Endothelial cell of umbilical vein (primary cell): ENCODE data around the gene BCAR1. TPM values are rescaled to one million over a fixed set of nuclear protein-coding genes. Genes with fewer than 3 reads are reported as not detected.

ENCODE experiments used
- BruUV-seq: library from RNA; stranded (reverse); fragments of 400-500 nt; replicated peaks from 2 replicates; lab custom pipeline; 2021; lab: Mats Ljungman, UMichigan
- CTCF ChIA-PET: fragments of 300-600, 350-600 bp; sonication (Branson Sonifier 250); formaldehyde crosslinking; loops from one replicate; lab custom pipeline; 2021; ENCODE audit warnings: antibody characterized with exemption, inconsistent platforms; lab: Charles Lee
- POLR2A ChIA-PET: fragments of 300-600, 350-600 bp; sonication (Branson Sonifier 250); formaldehyde crosslinking; loops from one replicate; lab custom pipeline; 2021; ENCODE audit warnings: antibody characterized with exemption, inconsistent platforms; lab: Charles Lee
- DNase-seq: peaks from one replicate; pipeline ENCODE4 v3.0.0-alpha.2; 2011; ENCODE audit warnings: low read depth, low spot score
- FAIRE-seq: peaks from 2 replicates; lab custom pipeline; 2011; peaks lifted over from hg19 to GRCh38; lab: Jason Lieb, UNC
- H2AFZ ChIP-seq: 2 replicates; pipeline ENCODE4 v1.6.0; 2012; ENCODE audit warnings: low read depth, low read length, control low read depth, inconsistent platforms
- H3K27ac ChIP-seq: 2 replicates; pipeline ENCODE4 v1.5.1; 2011; ENCODE audit warnings: low read depth, mild to moderate bottlenecking, control low read depth, low read length, moderate library complexity; ENCODE audit not compliant: insufficient read depth
- H3K27me3 ChIP-seq, 2 experiments: 2 replicates each; pipeline versions ENCODE4 v1.6.0 to v1.6.1; 2011; ENCODE audit warnings: low read length in 2 of 2, mixed read lengths in 1 of 2; ENCODE audit not compliant: control insufficient read depth in 2 of 2, insufficient read depth in 2 of 2
- H3K36me3 ChIP-seq, 2 experiments: 2 replicates in 1 of 2; 3 replicates in 1 of 2; pipeline ENCODE4 v1.5.1; 2011; ENCODE audit warnings: low read length in 2 of 2, mild to moderate bottlenecking in 1 of 2, moderate library complexity in 1 of 2; ENCODE audit not compliant: control insufficient read depth in 2 of 2, insufficient read depth in 2 of 2; ENCODE audit errors: extremely low read depth in 1 of 2
- H3K4me1 ChIP-seq: 3 replicates; pipeline ENCODE4 v1.5.1; 2011; ENCODE audit warnings: mild to moderate bottlenecking, low read length; ENCODE audit not compliant: control insufficient read depth, insufficient read depth; ENCODE audit errors: extremely low read depth
- H3K4me2 ChIP-seq: 2 replicates; pipeline ENCODE4 v1.6.1; 2011; ENCODE audit warnings: low read length, control low read depth, mixed read lengths; ENCODE audit not compliant: insufficient read depth
- H3K4me3 ChIP-seq, 3 experiments: fragments of 200-600 bp in 1 of 3; sonication (generic), shearing (Covaris generic) in 1 of 3; replicated peaks in 1 of 3; 2 replicates each; pipeline ENCODE4 v1.5.1; 2011 to 2016; ENCODE audit warnings: control low read depth in 3 of 3, low read length in 3 of 3, mild to moderate bottlenecking in 2 of 3, inconsistent platforms in 1 of 3, low read depth in 1 of 3, moderate library complexity in 1 of 3; ENCODE audit not compliant: insufficient read depth in 1 of 3
- H3K79me2 ChIP-seq: 2 replicates; pipeline ENCODE4 v1.6.0; 2012; ENCODE audit warnings: low read length, inconsistent platforms; ENCODE audit not compliant: control insufficient read depth, insufficient read depth
- H3K9ac ChIP-seq: replicated peaks from 2 replicates; pipeline ENCODE3; 2011; ENCODE audit warnings: low read length, control low read depth; ENCODE audit not compliant: insufficient read depth; ENCODE audit errors: extremely low read depth
- H3K9me1 ChIP-seq: replicated peaks from 3 replicates; pipeline ENCODE4 v1.6.0; 2011; ENCODE audit warnings: mild to moderate bottlenecking, low read length; ENCODE audit not compliant: control insufficient read depth, insufficient read depth; ENCODE audit errors: extremely low read depth
- H3K9me3 ChIP-seq: replicated peaks from 2 replicates; pipeline ENCODE4 v1.5.1; 2012; ENCODE audit warnings: low read length, inconsistent platforms; ENCODE audit not compliant: control insufficient read depth, insufficient read depth
- H4K20me1 ChIP-seq: replicated peaks from 2 replicates; pipeline ENCODE3; 2011; ENCODE audit warnings: mild to moderate bottlenecking, low read length; ENCODE audit not compliant: control insufficient read depth, insufficient read depth; ENCODE audit errors: extremely low read depth
- EZH2 ChIP-seq: IDR thresholded peaks from 2 replicates; pipeline ENCODE4 v1.6.1; 2012; ENCODE audit warnings: borderline replicate concordance, low read depth, mild to moderate bottlenecking, moderate library complexity, low read length, inconsistent platforms; ENCODE audit not compliant: severe bottlenecking
- FOS ChIP-seq: IDR thresholded peaks from 2 replicates; pipeline ENCODE4 v1.6.1; 2011; ENCODE audit warnings: mild to moderate bottlenecking, low read length, moderate library complexity, borderline replicate concordance; ENCODE audit not compliant: insufficient read depth
- GATA2 ChIP-seq: IDR thresholded peaks from 2 replicates; pipeline ENCODE4 v1.7.0; 2011; ENCODE audit warnings: low read depth, mild to moderate bottlenecking, moderate library complexity, mixed read lengths, low read length; ENCODE audit not compliant: insufficient read length, insufficient read depth
- JUN ChIP-seq: IDR thresholded peaks from 2 replicates; pipeline ENCODE4 v1.6.1; 2011; ENCODE audit warnings: borderline replicate concordance, low read depth; ENCODE audit not compliant: insufficient read length, insufficient read depth
- MYC ChIP-seq: IDR thresholded peaks from one replicate; pipeline ENCODE4 v1.6.1; 2011; ENCODE audit warnings: mild to moderate bottlenecking, low read depth, low read length
- POLR2A ChIP-seq: IDR thresholded peaks from 2 replicates; pipeline ENCODE4 v1.6.1; 2012; ENCODE audit warnings: low read depth, mild to moderate bottlenecking, control low read depth, low read length
- POLR2AphosphoS5 ChIP-seq: IDR thresholded peaks from 2 replicates; pipeline ENCODE4 v1.6.1; 2012; ENCODE audit warnings: low read depth, mild to moderate bottlenecking, control low read depth, low read length, moderate library complexity; ENCODE audit not compliant: insufficient read depth
- dilution Hi-C: fragments of 300-500 bp; cut with MboI; formaldehyde crosslinking; loops from one replicate; pipeline ENCODE4 v1.15.0; 2019; ENCODE audit warnings: low sequenced_read_pairs; ENCODE audit not compliant: extremely low pct_ligation_motif_present
- intact Hi-C: fragments of 100-400 bp; cut with micrococcal nuclease; formaldehyde crosslinking; loops from one replicate; pipeline ENCODE4 v1.10.0; 2022
- polyA plus RNA-seq, 4 experiments: library from polyadenylated mRNA; depleted of rRNA in 3 of 4; stranded (reverse) in 3 of 4; unstranded in 1 of 4; fragments of >200 nt; gene quantifications; 2 replicates each; pipeline versions ENCODE4 v1.2.1 to v1.2.3, GENCODE V29; 2011 to 2012; ENCODE audit warnings: missing spikeins in 1 of 4
- total RNA-seq: library from RNA; stranded (reverse); gene quantifications from 2 replicates; pipeline ENCODE4 v1.2.3, GENCODE V29; 2021
- TF ChIP-seq, protein P1 (sequence below), 2 donors: IDR thresholded peaks; 1 replicate in 1 of 2; 2 replicates in 1 of 2; pipeline ENCODE4 v1.5.1; 2011; ENCODE audit warnings: low read length in 2 of 2, mild to moderate bottlenecking in 2 of 2, moderate library complexity in 2 of 2, control low read depth in 1 of 2, inconsistent platforms in 1 of 2, low read depth in 1 of 2; ENCODE audit not compliant: insufficient read depth in 1 of 2; ENCODE audit errors: extremely low read depth in 1 of 2
- TF ChIP-seq, protein P2 (sequence below): IDR thresholded peaks from 2 replicates; pipeline ENCODE4 v1.6.1; 2011; ENCODE audit not compliant: insufficient read depth, insufficient read length

BCAR1 gene
- total and polyA plus RNA-seq, 2 donors (not counting 3 experiments of a cell fraction or from before 2014, with no cell fraction given) = 171 to 267 TPM

DNA sequence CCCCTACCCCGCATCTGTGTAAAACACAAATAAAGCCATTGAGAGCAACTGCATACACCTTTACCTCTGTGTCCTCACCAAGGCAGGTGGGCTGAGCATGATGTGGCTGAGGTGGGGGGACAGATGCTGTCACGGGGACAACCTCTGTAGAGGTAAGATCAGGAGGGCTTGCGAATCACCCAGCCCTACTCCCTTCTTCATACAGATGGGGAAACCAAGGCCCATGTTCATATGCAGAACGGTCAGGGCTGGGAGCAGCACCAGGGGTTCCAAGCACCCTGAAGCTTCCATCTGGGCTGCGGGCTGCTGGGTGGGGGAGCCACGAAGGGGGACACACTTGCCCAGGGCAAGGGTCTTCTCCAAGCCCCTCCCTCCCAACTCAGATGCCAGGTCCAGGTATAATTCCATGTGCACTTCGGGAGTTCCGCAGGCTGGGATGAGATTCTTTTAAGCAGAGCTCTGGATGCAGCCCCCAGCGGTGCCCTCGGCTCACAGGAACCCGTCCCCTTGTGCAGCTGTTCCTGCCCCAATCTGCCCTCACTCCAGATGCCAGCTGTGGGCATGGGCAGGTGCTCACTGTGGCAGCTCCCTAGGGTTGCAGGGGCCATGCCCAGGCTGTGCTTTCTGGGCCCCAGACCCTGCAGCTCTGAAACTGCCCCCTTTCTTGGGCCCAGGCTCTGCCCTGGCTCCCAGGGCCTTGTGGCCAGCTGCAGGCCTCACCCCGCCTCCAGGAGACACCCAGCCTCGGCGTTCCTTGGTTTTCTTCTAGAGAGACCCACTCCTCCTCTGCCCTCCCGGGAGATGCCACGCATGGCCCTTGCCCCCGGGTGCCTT lies 23.1 kb downstream of the BCAR1 start:
- Histone ChIP-seq H2AFZ (no peak overlapping the region), H3K27me3 (no peaks in the 10 kb centered on the region), H3K36me3 (peaks cover 22 to 36% of the 10 kb centered on the region in 2 experiments), H4K20me1 (peaks cover 2% of the 10 kb centered on the region), H3K27ac (no peak overlapping the region), H3K4me1 (no peaks in the 10 kb centered on the region), H3K9me3 (no peaks in the 10 kb centered on the region), H3K79me2 (peaks cover 11% of the 10 kb centered on the region), H3K9ac (no peak overlapping the region), H3K9me1 (no peaks in the 10 kb centered on the region), H3K4me2 (no peak overlapping the region), H3K4me3 (no peak overlapping the region)
- no peak for DNase-seq
- ChIA-PET CTCF (interaction anchor here (1.7 to 4.0 kb wide), 2 partner anchors 29 to 173 kb away, joined by 4 to 20 read pairs; no protein-coding TSS in a partner anchor), POLR2A (no interaction called here)
- no peak for FAIRE-seq
- intact Hi-C loops = no loop called here
- TF ChIP-seq EZH2 (no peak), POLR2A (no peak), POLR2AphosphoS5 (no peak), FOS (no peak), MYC (no peak), JUN (no peak), GATA2 (no peak)
- TF ChIP-seq, protein P1, sequence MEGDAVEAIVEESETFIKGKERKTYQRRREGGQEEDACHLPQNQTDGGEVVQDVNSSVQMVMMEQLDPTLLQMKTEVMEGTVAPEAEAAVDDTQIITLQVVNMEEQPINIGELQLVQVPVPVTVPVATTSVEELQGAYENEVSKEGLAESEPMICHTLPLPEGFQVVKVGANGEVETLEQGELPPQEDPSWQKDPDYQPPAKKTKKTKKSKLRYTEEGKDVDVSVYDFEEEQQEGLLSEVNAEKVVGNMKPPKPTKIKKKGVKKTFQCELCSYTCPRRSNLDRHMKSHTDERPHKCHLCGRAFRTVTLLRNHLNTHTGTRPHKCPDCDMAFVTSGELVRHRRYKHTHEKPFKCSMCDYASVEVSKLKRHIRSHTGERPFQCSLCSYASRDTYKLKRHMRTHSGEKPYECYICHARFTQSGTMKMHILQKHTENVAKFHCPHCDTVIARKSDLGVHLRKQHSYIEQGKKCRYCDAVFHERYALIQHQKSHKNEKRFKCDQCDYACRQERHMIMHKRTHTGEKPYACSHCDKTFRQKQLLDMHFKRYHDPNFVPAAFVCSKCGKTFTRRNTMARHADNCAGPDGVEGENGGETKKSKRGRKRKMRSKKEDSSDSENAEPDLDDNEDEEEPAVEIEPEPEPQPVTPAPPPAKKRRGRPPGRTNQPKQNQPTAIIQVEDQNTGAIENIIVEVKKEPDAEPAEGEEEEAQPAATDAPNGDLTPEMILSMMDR (IDR thresholded peaks at IDR 0.05; ENCODE audit: extremely low read depth in 1 of 2, insufficient read depth in 1 of 2, low read depth in 1 of 2, low read length in 2 of 2) = no peak
- TF ChIP-seq, protein P2, sequence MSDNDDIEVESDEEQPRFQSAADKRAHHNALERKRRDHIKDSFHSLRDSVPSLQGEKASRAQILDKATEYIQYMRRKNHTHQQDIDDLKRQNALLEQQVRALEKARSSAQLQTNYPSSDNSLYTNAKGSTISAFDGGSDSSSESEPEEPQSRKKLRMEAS = no peak
- dilution Hi-C loops = no loop called here
- no TSS peak for BruUV-seq
